Measurements from ENCODE around the gene PARD3. TPM values are rescaled to one million over a fixed set of nuclear protein-coding genes. Genes with fewer than 3 reads are reported as not detected.

The PARD3 gene
- total RNA-seq, 1 experiment from 2014 or later, result 154 TPM

DNA sequence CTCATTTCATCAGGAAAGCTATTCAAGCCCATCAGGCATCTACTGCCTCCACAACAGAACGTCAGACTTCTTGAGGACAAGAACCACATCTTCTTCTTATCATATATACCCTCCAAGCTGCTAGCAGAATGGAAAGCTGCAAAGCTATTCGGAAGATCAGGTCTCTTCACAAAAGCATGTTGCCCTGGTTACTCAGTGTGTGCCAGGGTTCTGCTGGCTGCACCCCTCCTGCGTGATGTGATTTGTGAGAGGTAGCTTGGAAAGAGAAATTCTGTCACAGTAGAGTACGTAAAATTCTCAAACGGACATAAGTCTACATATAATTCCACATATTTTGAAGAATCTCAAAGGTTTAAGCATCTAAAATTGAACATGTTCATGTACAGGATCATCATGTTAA lies 681.7 kb downstream of the PARD3 start:
- CTCF ChIA-PET, result no interaction called here
- Histone ChIP-seq H3K9me2 (replicated peaks; ENCODE audit: low read length) (no peaks in the 10 kb centered on the region; the same call in 1 of the 2 replicates), H3K36me3 (ENCODE audit: low read depth, low read length) (no peaks in the 10 kb centered on the region), H3K79me2 (ENCODE audit: low read length) (no peaks in the 10 kb centered on the region), H3K27me3 (ENCODE audit: low read length) (no peaks in the 10 kb centered on the region), H2AFZ (ENCODE audit: low read length) (no peak overlapping the region), H3K27ac (ENCODE audit: low read length) (no peak overlapping the region), H3K4me2 (ENCODE audit: low read length) (no peak overlapping the region), H3F3A (ENCODE audit: low read length, unreplicated experiment) (peaks cover 3% of the 10 kb centered on the region), H3K9ac (ENCODE audit: low read length) (no peak overlapping the region), H3K4me3 (ENCODE audit: low read length) (no peak overlapping the region), H3K4me1 (ENCODE audit: insufficient read depth, low read length) (peaks cover 16% of the 10 kb centered on the region), H4K20me1 (ENCODE audit: low read length) (no peaks in the 10 kb centered on the region), H3K9me3 (ENCODE audit: low read length) (no peaks in the 10 kb centered on the region)
- intact Hi-C loops (cut with micrococcal nuclease), result no loop called here
- ATAC-seq, result no peak
- POLR2A ChIA-PET (ENCODE audit: unreplicated experiment), result interaction anchor here (0.6 kb wide), 1 partner anchor 474 kb away, joined by 6 read pairs; no protein-coding TSS in a partner anchor
- no TSS peak for BruUV-seq (replicated peaks)
- no peak for DNase-seq
- TF ChIP-seq, protein P1, sequence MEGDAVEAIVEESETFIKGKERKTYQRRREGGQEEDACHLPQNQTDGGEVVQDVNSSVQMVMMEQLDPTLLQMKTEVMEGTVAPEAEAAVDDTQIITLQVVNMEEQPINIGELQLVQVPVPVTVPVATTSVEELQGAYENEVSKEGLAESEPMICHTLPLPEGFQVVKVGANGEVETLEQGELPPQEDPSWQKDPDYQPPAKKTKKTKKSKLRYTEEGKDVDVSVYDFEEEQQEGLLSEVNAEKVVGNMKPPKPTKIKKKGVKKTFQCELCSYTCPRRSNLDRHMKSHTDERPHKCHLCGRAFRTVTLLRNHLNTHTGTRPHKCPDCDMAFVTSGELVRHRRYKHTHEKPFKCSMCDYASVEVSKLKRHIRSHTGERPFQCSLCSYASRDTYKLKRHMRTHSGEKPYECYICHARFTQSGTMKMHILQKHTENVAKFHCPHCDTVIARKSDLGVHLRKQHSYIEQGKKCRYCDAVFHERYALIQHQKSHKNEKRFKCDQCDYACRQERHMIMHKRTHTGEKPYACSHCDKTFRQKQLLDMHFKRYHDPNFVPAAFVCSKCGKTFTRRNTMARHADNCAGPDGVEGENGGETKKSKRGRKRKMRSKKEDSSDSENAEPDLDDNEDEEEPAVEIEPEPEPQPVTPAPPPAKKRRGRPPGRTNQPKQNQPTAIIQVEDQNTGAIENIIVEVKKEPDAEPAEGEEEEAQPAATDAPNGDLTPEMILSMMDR (conservative IDR thresholded peaks at IDR 0.05; ENCODE audit: low read depth, low read length), result no peak
- TF ChIP-seq EZH2 (IDR thresholded peaks at IDR 0.05; ENCODE audit: low read length, unreplicated experiment), result no peak
- no peak for TF ChIP-seq EZH2phosphoT487 (IDR thresholded peaks at IDR 0.05; ENCODE audit: borderline replicate concordance, low read length)

- no peak overlapping the region for H3K4me3 ChIP-seq (ENCODE audit: low read length)
- BruUV-seq (replicated peaks), result no TSS peak
- H3K4me2 ChIP-seq (ENCODE audit: low read length), result no peak overlapping the region
- no peak overlapping the region for H3K9ac ChIP-seq (ENCODE audit: low read length)
- H3K27me3 ChIP-seq (ENCODE audit: low read length), result no peaks in the 10 kb centered on the region
- no peak for TF ChIP-seq EZH2phosphoT487 (IDR thresholded peaks at IDR 0.05; ENCODE audit: borderline replicate concordance, low read length)
- TF ChIP-seq, protein P1 (conservative IDR thresholded peaks at IDR 0.05; ENCODE audit: low read depth, low read length), result no peak
- TF ChIP-seq EZH2 (IDR thresholded peaks at IDR 0.05; ENCODE audit: low read length, unreplicated experiment), result no peak
- H3K9me3 ChIP-seq (ENCODE audit: low read length), result no peaks in the 10 kb centered on the region
- H3K27ac ChIP-seq (ENCODE audit: low read length), result no peak overlapping the region
- 0 out of 2 replicates have a peak, but pooled peaks cover 3% of the 10 kb centered on the region for H3K4me1 ChIP-seq (ENCODE audit: insufficient read depth, low read length)
- no peak for DNase-seq
- intact Hi-C loops (cut with micrococcal nuclease), result no loop called here
- no peaks in the 10 kb centered on the region for H3F3A ChIP-seq (ENCODE audit: low read length, unreplicated experiment)
- H3K9me2 ChIP-seq (replicated peaks; ENCODE audit: low read length), result no peaks in the 10 kb centered on the region; the same call in 1 of the 2 replicates
- H4K20me1 ChIP-seq (ENCODE audit: low read length), result no peaks in the 10 kb centered on the region
- H2AFZ ChIP-seq (ENCODE audit: low read length), result no peak overlapping the region
- H3K79me2 ChIP-seq (ENCODE audit: low read length), result no peaks in the 10 kb centered on the region
- H3K36me3 ChIP-seq (ENCODE audit: low read depth, low read length), result no peaks in the 10 kb centered on the region
- ATAC-seq, result no peak
- ChIA-PET POLR2A (ENCODE audit: unreplicated experiment) (no interaction called here), CTCF (no interaction called here)
Observed at GRCh38 chr10:34131152-34131551, 683.9 kb downstream of the PARD3 start.

DNA sequence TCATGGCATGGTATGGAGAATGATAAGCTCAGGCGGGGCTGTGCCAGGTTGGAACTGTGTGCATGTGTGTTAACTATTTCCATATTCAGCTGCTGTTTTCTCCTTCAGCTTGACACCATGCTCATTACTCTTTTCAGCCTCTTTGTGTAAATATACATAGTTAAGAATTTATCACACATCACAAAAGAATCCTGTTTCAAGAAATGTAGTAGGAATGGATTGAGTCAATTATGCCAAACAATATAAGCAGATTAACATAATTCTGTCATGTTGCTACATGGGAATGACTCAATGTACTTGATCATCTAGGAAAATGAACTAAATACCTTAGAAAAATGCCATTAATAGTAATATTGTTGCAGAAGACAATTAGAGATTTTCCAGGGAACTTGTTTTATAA lies 687.4 kb downstream of the PARD3 start:
- BruUV-seq (replicated peaks), result no TSS peak
- no peak overlapping the region for H2AFZ ChIP-seq (ENCODE audit: low read length)
- H3K9me2 ChIP-seq (replicated peaks; ENCODE audit: low read length), result no peaks in the 10 kb centered on the region
- intact Hi-C loops (cut with micrococcal nuclease), result loop anchor here (10.0 kb wide), 1 partner anchor 397 kb away; no protein-coding TSS in a partner anchor
- POLR2A ChIA-PET (ENCODE audit: unreplicated experiment), result no interaction called here
- no peak overlapping the region for H3K27ac ChIP-seq (ENCODE audit: low read length)
- H3F3A ChIP-seq (ENCODE audit: low read length, unreplicated experiment), result peaks cover 6% of the 10 kb centered on the region
- no peaks in the 10 kb centered on the region for H3K27me3 ChIP-seq (ENCODE audit: low read length)
- ATAC-seq (no peak), DNase-seq (no peak)
- no peak overlapping the region for H3K9ac ChIP-seq (ENCODE audit: low read length)
- CTCF ChIA-PET, result no interaction called here
- H3K36me3 ChIP-seq (ENCODE audit: low read depth, low read length), result no peaks in the 10 kb centered on the region
- H3K4me1 ChIP-seq (ENCODE audit: insufficient read depth, low read length), result peaks cover 20% of the 10 kb centered on the region
- no peak overlapping the region for H3K4me2 ChIP-seq (ENCODE audit: low read length)
- H3K79me2 ChIP-seq (ENCODE audit: low read length), result no peaks in the 10 kb centered on the region
- TF ChIP-seq EZH2phosphoT487 (IDR thresholded peaks at IDR 0.05; ENCODE audit: borderline replicate concordance, low read length) (no peak), EZH2 (IDR thresholded peaks at IDR 0.05; ENCODE audit: low read length, unreplicated experiment) (no peak)
- TF ChIP-seq, protein P1 (conservative IDR thresholded peaks at IDR 0.05; ENCODE audit: low read depth, low read length), result no peak
- H3K4me3 ChIP-seq (ENCODE audit: low read length), result no peak overlapping the region
- H3K9me3 ChIP-seq (ENCODE audit: low read length), result no peaks in the 10 kb centered on the region
- no peaks in the 10 kb centered on the region for H4K20me1 ChIP-seq (ENCODE audit: low read length)
